ENCODE data around the gene PARG. TPM values are rescaled to one million over a fixed set of nuclear protein-coding genes. Genes with fewer than 3 reads are reported as not detected.

PARG gene
- total and polyA plus RNA-seq, 9 of the 15 experiments (the other 6 are each of a cell fraction or from before 2014, with no cell fraction given), result 8.5 to 49.9 (median 28.8) TPM

DNA sequence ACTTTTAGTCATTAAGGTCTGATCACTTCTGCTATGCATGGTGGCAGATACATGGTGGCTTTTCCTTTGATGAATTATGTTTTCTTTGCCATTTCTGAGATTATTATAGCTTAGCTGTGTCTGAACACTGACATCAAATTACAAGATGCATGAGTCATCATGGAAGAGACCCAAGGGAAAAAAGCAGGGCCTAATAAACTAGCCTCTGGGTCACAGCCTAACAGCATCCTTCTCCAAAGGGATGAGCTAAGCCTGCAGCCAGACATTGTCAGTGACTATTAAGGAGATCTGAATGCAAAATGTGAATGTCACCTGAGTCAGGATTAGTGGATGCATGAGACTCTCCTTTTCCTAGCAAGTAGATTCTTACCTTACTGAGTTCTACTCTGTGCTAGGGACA lies 160.6 kb downstream of the PARG start (continued):
- TF ChIP-seq, protein P1, sequence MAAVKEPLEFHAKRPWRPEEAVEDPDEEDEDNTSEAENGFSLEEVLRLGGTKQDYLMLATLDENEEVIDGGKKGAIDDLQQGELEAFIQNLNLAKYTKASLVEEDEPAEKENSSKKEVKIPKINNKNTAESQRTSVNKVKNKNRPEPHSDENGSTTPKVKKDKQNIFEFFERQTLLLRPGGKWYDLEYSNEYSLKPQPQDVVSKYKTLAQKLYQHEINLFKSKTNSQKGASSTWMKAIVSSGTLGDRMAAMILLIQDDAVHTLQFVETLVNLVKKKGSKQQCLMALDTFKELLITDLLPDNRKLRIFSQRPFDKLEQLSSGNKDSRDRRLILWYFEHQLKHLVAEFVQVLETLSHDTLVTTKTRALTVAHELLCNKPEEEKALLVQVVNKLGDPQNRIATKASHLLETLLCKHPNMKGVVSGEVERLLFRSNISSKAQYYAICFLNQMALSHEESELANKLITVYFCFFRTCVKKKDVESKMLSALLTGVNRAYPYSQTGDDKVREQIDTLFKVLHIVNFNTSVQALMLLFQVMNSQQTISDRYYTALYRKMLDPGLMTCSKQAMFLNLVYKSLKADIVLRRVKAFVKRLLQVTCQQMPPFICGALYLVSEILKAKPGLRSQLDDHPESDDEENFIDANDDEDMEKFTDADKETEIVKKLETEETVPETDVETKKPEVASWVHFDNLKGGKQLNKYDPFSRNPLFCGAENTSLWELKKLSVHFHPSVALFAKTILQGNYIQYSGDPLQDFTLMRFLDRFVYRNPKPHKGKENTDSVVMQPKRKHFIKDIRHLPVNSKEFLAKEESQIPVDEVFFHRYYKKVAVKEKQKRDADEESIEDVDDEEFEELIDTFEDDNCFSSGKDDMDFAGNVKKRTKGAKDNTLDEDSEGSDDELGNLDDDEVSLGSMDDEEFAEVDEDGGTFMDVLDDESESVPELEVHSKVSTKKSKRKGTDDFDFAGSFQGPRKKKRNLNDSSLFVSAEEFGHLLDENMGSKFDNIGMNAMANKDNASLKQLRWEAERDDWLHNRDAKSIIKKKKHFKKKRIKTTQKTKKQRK (IDR thresholded peaks at IDR 0.05; ENCODE audit: borderline replicate concordance, low read depth, low read length), result no peak

DNA sequence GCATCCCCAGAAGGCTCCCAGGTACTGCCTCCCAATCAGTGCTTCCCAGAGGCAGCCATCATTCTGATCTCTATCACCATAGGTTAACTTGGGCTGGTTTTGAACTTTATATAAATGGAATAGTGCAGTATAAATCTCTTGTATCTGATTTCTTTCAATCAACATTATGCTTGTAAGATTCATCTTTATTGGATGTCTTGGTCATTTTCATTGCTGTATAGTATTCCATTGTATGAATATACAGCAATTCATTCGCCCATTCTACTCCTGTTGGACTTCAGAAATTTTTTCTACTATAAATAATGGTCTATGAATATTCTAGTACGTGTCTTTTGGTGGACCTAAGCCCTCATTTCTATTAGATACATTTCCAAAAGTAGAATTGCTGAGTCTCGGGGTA lies 163.6 kb downstream of the PARG start:
- BruUV-seq (replicated peaks), result no TSS peak
- 7% methylated on average over 3 of the region's 3 CpGs for WGBS (ENCODE audit: insufficient coverage, low coverage, missing lambda C conversion rate)
- CTCF ChIA-PET (ENCODE audit: low intra/inter-chr PET ratio), result no interaction called here

More for the DNA sequence above, 163.6 kb downstream of the PARG start:
- Histone ChIP-seq H3K4me2 (ENCODE audit: insufficient read depth, low read length) (no peak overlapping the region), H2AFZ (ENCODE audit: low read depth, low read length) (no peak overlapping the region), H3K9ac (ENCODE audit: insufficient read depth in 1 of 2, low read depth in 2 of 2, low read length in 2 of 2) (no peak overlapping the region), H3K27me3 (ENCODE audit: control insufficient read depth in 2 of 2, insufficient read depth in 2 of 2, low read length in 2 of 2) (peaks cover 0 to 3% of the 10 kb centered on the region in 2 experiments; a peak in 1 of 5 replicates), H3K36me3 (ENCODE audit: control insufficient read depth, insufficient read depth, low read length) (no peaks in the 10 kb centered on the region), H3K27ac (ENCODE audit: extremely low read depth, low read depth, low read length) (no peak overlapping the region), H3K4me3 (no peak overlapping the region), H4K20me1 (replicated peaks; ENCODE audit: control insufficient read depth, insufficient read depth, low read length) (no peaks in the 10 kb centered on the region), H3K79me2 (ENCODE audit: control insufficient read depth, insufficient read depth, low read length) (no peaks in the 10 kb centered on the region), H3K9me1 (ENCODE audit: control insufficient read depth, insufficient read depth, low read length) (no peaks in the 10 kb centered on the region), H3K9me3 (replicated peaks; ENCODE audit: control insufficient read depth, insufficient read depth, low read depth, low read length) (no peaks in the 10 kb centered on the region), H3K4me1 (replicated peaks in 1 of 2; ENCODE audit: control insufficient read depth in 2 of 2, insufficient read depth in 2 of 2, low read length in 2 of 2) (no peaks in the 10 kb centered on the region)
- FAIRE-seq (no peak), DNase-seq (ENCODE audit: extremely low read depth in 1 of 4, low spot score in 3 of 4) (no peak), ATAC-seq (no peak)
- intact Hi-C loops (cut with micrococcal nuclease) (no loop called here), in situ Hi-C loops (cut with MboI) (no loop called here)
- TF ChIP-seq ZNF263 (CRISPR knock-in tag; IDR thresholded peaks at IDR 0.05; ENCODE audit: borderline replicate concordance), result no peak
- TF ChIP-seq, protein P2, sequence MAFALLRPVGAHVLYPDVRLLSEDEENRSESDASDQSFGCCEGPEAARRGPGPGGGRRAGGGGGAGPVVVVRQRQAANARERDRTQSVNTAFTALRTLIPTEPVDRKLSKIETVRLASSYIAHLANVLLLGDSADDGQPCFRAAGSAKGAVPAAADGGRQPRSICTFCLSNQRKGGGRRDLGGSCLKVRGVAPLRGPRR (CRISPR knock-in tag; IDR thresholded peaks at IDR 0.05), result no peak
- TF ChIP-seq ZNF146 (CRISPR knock-in tag; IDR thresholded peaks at IDR 0.05; ENCODE audit: unreplicated experiment), result peak; percentile 87
- no peak for TF ChIP-seq SETDB1 (IDR thresholded peaks at IDR 0.05; ENCODE audit: low read length)
- peak; percentile 79 for TF ChIP-seq RBM25 (IDR thresholded peaks at IDR 0.05; ENCODE audit: low read depth, low read length, severe bottlenecking)
- TF ChIP-seq CEBPG (CRISPR knock-in tag; IDR thresholded peaks at IDR 0.05), result no peak
- TF ChIP-seq CEBPG (tag; conservative IDR thresholded peaks at IDR 0.05 in 1 of 2, IDR thresholded peaks at IDR 0.05 in 1 of 2), result no peak
- no peak for TF ChIP-seq TCFL5 (CRISPR knock-in tag; conservative IDR thresholded peaks at IDR 0.05)
- POLR2A ChIA-PET, result no interaction called here

Data from K562 (cell line).